GM21423 (cell line): ENCODE results near the gene BCOR.

Experiments used
- ATAC-seq: cut with Tn5 transposase; IDR thresholded peaks from one replicate; pipeline ENCODE4 v1.9.1; 2021; ENCODE audit warnings: mild to moderate bottlenecking, moderate library complexity; ENCODE audit not compliant: unreplicated experiment

Gene BCOR

GRCh38 chrX:40099055-40099958 lies 1.5 kb upstream of the BCOR start:
- ATAC-seq: peak; percentile 33

- ATAC-seq: peak; percentile 31
Observed at GRCh38 chrX:40098264-40099054, 701 bp upstream of the BCOR start.

DNA sequence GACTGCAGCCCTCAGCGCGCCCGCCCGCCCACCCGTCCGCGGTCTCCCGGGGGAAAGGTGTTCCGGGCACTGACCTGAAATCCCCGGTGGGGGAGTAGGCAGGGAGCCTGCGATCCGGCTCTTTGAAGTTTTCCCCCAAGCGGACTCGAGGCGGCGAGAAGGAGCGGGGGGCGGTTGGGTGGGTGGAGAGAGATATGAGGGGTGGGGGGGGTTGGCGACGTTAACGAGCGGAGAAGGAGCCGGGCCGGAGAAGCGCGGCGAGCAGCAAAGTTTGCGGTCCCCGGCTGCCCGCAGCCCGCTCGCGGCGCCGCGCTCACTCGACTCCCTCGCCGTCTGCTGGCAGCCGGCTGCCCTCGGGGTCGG lies 636 bp downstream of the BCOR start:
- no peak for ATAC-seq

DNA sequence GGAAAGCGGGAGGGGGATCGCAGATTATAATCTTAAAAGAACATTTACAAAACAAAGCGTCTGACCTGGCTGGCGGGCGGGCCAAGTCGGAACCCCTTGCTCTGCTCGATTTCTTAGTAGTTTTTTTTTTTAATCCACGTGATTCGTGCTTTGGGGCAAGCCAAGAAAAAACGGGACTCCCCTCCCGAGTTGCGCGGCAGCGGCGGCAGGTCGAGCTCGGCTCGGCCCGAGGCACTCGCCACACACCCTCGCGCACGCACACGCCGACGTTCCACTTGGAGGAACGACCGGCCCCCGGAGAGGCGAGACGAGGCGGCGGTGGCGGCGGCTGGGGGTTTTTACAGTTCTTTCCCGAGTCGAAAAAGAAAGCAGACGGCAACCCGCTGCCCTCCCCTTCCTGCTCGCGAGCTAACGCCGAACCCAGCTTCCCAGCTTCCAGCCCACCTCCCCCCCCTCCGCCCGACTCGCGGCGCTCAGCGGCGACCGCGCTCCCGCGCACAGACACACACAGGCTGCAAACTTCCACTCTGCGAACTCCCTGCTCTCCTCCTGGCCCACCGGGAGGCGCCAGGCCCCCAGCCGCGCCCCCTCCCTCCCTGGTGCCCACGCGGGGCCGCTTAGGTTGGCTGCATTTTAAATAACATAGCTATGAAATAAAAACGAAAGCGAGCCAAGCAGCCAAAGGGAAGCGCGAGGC lies 1.2 kb downstream of the BCOR start:
- no peak for ATAC-seq

DNA sequence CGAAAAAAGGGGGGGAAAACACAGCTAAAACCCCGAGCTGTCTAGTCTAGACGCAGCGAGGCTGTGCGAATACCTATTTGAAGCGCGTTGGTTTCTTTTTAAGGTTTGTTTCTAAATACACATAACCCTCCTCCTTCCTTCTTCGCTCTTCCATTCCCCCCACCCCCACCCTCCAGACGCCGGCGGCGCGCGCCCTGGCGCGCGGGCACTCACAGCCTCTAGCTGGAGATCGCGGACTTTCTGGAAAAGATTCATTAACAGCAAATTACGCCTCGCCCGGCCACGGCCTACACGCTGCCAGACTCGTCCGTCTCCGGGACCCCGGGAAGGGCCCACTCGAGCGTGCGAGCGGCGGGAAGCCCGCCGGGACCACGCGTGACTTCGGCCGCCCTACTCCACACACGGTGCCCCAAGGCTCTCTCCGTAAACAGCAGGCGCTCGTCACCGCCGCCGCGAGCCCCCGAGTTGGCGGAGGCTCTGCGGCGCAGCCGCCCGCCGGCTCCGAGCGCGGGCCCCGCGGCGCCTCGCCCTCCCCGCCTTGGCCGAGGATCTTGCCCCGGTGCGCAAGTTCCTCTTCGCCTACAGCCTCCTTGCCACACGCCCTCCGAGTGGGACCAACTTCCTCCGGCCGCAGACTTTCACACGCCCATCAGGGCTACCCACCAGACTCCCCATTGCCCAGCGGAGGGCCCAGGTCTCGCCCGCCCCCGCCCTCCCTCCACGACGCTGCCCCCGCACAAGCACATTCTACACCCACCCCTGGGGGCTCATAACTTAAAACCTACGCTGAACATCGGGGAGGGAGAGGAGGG lies 2.0 kb downstream of the BCOR start:
- no peak for ATAC-seq

GRCh38 chrX:40094900-40095582 lies 2.7 kb downstream of the BCOR start:
- ATAC-seq: no peak

DNA sequence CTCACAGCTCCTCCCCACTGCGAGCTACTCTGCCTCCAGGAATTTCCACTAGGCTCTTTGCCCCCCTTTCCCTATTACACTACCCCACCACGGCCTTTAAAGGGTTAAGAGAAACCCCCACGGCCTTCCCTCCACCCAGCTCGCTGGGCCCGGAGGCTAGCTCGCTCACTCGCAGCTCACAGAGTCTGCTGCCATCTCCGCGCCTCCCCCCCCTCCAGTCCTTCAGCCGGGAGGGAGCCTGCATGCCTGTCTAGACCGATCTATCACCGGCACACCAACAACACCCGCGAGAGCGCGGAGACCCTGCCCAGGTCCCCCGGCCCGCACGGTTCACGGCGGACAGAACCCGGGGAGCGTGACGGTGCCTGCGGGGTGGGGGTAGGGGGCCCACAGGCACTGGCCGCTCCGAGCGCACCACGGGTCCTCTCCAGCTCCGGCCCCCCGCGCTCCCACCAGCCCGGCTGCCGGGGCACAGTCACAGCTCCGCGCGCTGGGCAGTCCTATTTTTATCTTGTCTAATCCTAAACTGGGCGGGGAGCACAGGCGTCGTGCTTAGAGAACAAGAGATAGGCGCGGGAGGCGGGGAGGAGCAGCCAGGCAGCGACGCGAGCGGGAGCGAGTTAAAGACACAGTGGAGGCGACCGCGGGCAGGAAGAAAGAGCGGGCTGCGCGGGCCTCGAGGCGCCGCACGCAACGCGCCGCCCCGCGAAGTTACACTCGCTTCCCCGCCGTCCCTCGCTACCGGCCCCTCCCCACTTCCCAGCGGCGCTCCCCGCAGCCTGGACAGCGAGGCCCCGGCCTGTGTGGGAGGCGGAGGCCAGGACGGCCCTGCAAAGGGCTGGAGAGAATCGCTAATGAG lies 3.5 kb downstream of the BCOR start:
- ATAC-seq: no peak

- ATAC-seq: no peak
Observed at GRCh38 chrX:40093586-40093985, 4.2 kb downstream of the BCOR start.

DNA sequence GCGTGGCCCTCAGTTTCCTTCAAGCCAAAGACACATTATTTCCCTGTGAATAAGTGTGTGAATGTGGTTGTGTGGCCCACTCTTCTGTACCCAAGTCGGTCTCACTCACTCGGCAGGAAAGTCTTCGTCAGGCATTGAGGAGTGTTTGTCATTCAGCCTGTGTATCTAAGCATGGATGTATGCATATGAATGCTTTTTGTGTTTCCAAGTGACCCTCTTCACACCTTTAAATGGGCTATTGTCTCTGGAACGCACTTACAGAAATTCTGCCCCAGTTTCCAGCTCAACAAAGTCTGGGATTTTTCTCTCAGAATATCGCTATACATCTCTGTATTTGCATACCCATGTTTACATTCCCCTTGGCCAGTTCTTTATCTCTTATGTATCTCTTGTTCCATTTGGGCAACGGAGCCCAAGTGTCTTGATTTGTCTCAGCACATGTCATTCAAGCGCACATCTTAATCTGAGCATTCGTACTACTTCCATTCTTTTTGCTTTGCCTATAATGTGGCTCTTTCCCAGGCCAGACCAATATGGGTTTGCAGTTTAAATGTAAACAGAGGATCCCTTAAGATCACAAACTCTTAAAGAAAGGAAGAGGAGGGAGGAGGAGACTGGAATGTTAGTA lies 4.8 kb downstream of the BCOR start:
- ATAC-seq: no peak

GRCh38 chrX:40091691-40092421 lies 5.9 kb downstream of the BCOR start:
- ATAC-seq: no peak

- no peak for ATAC-seq
Observed at GRCh38 chrX:40090961-40091360, 6.8 kb downstream of the BCOR start.

DNA sequence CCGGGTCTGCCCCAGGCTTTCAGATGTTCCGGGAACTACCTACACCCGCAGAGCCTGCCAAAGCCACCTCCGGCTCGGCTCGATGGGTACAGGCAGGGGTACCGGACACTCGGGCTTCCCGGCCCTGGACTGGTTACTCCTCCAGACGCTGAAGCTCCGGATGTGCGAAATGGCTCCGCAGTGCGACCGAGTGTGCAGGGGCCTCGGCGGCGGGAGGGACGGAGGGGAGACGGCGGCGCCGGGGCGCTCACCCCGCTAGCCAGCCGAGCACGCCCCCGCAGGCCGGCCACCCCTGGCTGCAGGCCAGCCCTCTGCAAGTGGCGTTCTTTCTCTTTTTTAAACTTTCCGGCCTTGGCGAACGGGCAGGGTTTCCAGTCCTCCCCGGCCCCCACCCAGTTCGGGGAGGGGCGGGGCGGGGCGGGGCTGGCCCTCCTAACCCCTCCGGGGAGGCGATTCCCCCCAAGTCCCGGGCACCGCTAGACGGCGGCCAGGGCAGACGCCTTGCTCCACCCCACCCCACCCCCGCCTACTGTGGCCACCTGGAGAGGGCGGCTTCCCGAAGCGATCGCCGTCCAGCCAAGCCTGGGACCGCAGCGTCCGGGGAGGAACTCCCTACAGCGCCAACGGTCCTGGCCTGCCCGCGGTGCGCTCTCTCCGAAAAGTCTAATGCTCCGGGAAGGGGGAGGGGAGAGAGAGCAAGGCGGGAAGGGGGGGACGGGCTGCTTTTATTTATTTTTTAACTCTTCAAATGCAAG lies 7.5 kb downstream of the BCOR start:
- ATAC-seq: no peak

GRCh38 chrX:40088803-40089540 lies 8.8 kb downstream of the BCOR start:
- ATAC-seq: no peak

DNA sequence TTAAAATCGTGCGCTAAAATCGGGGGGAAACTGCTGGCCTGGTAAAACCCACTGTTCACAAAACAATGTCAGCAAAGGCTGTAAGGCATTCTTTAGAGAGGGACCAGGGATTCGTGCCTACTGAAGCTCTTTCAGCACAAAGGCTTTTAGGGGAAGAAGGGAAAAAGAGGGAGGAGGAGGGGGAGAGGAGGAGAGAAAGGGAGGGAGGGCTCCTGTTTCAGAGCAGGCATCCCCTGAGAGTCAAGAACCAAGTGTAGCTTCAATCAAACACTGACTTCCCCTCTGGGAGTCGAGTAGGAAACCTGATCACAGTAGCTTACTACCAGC lies 9.5 kb downstream of the BCOR start:
- no peak for ATAC-seq

DNA sequence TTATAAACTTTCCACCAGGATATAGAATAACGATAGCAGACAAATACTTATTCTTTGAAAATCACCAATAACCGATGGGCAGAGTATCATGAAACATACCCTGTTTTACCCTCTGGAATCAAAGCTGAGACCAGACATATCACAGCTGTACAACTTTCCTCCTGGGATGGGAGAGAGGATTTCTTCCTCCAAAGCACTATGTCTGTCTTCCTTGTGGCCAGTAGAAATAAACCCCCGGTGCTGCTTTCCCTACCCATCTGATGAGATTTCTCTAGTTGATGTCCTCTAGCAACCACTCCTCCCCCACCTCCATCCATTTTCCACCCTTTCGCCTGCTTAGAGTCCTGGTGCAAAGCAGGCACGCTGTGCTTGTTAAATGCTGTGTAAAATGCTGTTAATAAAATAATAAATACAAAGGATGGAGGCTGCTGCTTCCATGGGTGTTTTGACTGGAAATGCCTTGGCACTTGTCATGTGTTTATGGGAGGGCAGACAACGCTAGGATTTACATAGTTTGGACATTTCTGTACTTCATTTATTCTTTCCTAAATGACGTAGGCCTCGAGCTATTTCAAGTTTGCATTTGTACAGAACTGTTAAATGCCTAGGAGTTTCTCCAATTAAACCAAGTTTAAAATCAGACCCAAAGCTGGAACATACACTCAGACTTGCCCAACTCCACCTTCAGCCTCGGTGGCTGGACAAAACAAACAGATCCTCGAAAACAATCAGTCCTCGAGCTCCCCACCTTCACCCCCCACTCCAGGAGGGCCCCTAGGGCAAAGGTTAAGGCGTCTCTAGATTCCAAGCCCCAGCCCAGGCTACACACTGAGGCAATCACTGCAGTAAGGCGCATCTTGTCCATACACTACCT lies 10.1 kb downstream of the BCOR start:
- no peak for ATAC-seq
